H1 (cell line): ENCODE results near the gene ST7L. TPM values are rescaled to one million over a fixed set of nuclear protein-coding genes. Genes with fewer than 3 reads are reported as not detected.
"Not testable (repeated sequence)": the region's sequence is repeated elsewhere in the genome, so short reads cannot be mapped to it uniquely, and the experiment has no call there.

Experiments used
- CTCF ChIA-PET: fragments of 300-600 bp; sonication (Branson Sonifier 250); formaldehyde crosslinking; loops from one replicate; lab custom pipeline; 2021; ENCODE audit not compliant: partially characterized antibody; lab: Charles Lee
- POLR2A ChIA-PET: fragments of 300-600 bp; sonication (Branson Sonifier 250); formaldehyde crosslinking; loops from one replicate; lab custom pipeline; 2021; ENCODE audit warnings: inconsistent platforms; ENCODE audit not compliant: partially characterized antibody; lab: Charles Lee
- DNase-seq, 2 experiments: peaks; one replicate each; pipeline versions ENCODE4 v3.0.0 to v3.0.0-alpha.2; 2010 to 2022; ENCODE audit warnings: low spot score in 2 of 2, low read depth in 1 of 2, mixed read lengths in 1 of 2
- FAIRE-seq: peaks from 2 replicates; lab custom pipeline; 2011; peaks lifted over from hg19 to GRCh38; lab: Jason Lieb, UNC
- H2AFZ ChIP-seq: 2 replicates; pipeline ENCODE4 v1.8.1; 2012; ENCODE audit warnings: low read length, inconsistent platforms
- H2AK5ac ChIP-seq: 2 replicates; pipeline ENCODE4 v1.6.1; 2013; ENCODE audit warnings: low read depth, low read length
- H2BK120ac ChIP-seq: replicated peaks from 2 replicates; pipeline ENCODE3; 2013; ENCODE audit warnings: low read depth, low read length, inconsistent platforms
- H2BK12ac ChIP-seq: 2 replicates; pipeline ENCODE4 v1.6.1; 2013; ENCODE audit warnings: low read depth, low read length
- H2BK15ac ChIP-seq: 2 replicates; pipeline ENCODE4 v1.6.1; 2013; ENCODE audit warnings: low read length
- H2BK20ac ChIP-seq: 2 replicates; pipeline ENCODE4 v1.6.1; 2013; ENCODE audit warnings: low read length
- H2BK5ac ChIP-seq: 2 replicates; pipeline ENCODE4 v1.6.1; 2013; ENCODE audit warnings: low read depth, low read length
- H3K14ac ChIP-seq: 2 replicates; pipeline ENCODE4 v1.6.1; 2013; ENCODE audit warnings: inconsistent platforms; ENCODE audit not compliant: insufficient read length
- H3K18ac ChIP-seq: 2 replicates; pipeline ENCODE4 v1.6.1; 2013; ENCODE audit warnings: low read length; ENCODE audit errors: extremely low read depth
- H3K23ac ChIP-seq: 2 replicates; pipeline ENCODE4 v1.6.1; 2013; ENCODE audit warnings: inconsistent platforms; ENCODE audit not compliant: insufficient read length
- H3K23me2 ChIP-seq: 2 replicates; pipeline ENCODE4 v1.6.1; 2013; ENCODE audit warnings: low read depth, low read length
- H3K27ac ChIP-seq: 2 replicates; pipeline ENCODE4 v1.6.1; 2011; ENCODE audit warnings: low read depth, low read length, inconsistent platforms
- H3K27me3 ChIP-seq, 4 experiments: replicated peaks in 1 of 4; 1 replicate in 1 of 4; 2 replicates in 3 of 4; pipeline versions ENCODE4 v1.6.1 to v1.8.1; 2011 to 2013; ENCODE audit warnings: low read length in 3 of 4, mild to moderate bottlenecking in 3 of 4, inconsistent platforms in 2 of 4, mixed read lengths in 2 of 4, moderate library complexity in 1 of 4; ENCODE audit not compliant: control insufficient read depth in 3 of 4, insufficient read depth in 3 of 4; ENCODE audit errors: extremely low read depth in 1 of 4
- H3K36me3 ChIP-seq, 4 experiments: 2 replicates each; pipeline versions ENCODE4 v1.6.1 to v1.8.1; 2011 to 2013; ENCODE audit warnings: mild to moderate bottlenecking in 4 of 4, low read length in 3 of 4, moderate library complexity in 2 of 4, control low read depth in 1 of 4, inconsistent platforms in 1 of 4; ENCODE audit not compliant: insufficient read depth in 4 of 4, control insufficient read depth in 2 of 4
- H3K4ac ChIP-seq: replicated peaks from 2 replicates; pipeline ENCODE3; 2013; ENCODE audit warnings: low read length, low read depth, mixed read lengths, inconsistent platforms; ENCODE audit not compliant: insufficient read length
- H3K4me1 ChIP-seq, 4 experiments: replicated peaks in 1 of 4; 1 replicate in 1 of 4; 2 replicates in 3 of 4; pipeline versions ENCODE4 v1.6.1 to v1.8.1; 2011 to 2013; ENCODE audit warnings: low read length in 3 of 4, inconsistent platforms in 2 of 4, mixed read lengths in 1 of 4; ENCODE audit not compliant: insufficient read depth in 4 of 4, control insufficient read depth in 3 of 4
- H3K4me2 ChIP-seq, 2 experiments: 2 replicates each; pipeline versions ENCODE4 v1.6.1 to v1.8.1; 2011 to 2013; ENCODE audit warnings: low read depth in 2 of 2, low read length in 2 of 2, control low read depth in 1 of 2, inconsistent platforms in 1 of 2, mild to moderate bottlenecking in 1 of 2; ENCODE audit not compliant: insufficient read depth in 1 of 2
- H3K4me3 ChIP-seq, 4 experiments: fragments of 200-600, 300-600 bp in 1 of 4; sonication (generic), shearing (Covaris generic), sonication (Bioruptor Twin) in 1 of 4; 2 replicates each; pipeline versions ENCODE4 v1.5.1 to v1.8.1; 2011 to 2016; ENCODE audit warnings: low read length in 4 of 4, low read depth in 3 of 4, control low read depth in 2 of 4, inconsistent platforms in 2 of 4, mild to moderate bottlenecking in 2 of 4, mixed read lengths in 1 of 4, moderate library complexity in 1 of 4; ENCODE audit not compliant: insufficient read depth in 2 of 4; ENCODE audit errors: extremely low read depth in 1 of 4
- H3K56ac ChIP-seq: replicated peaks from 2 replicates; pipeline ENCODE3; 2013; ENCODE audit warnings: low read depth, mild to moderate bottlenecking, mixed read lengths, low read length, inconsistent platforms; ENCODE audit not compliant: insufficient read length
- H3K79me1 ChIP-seq: 2 replicates; pipeline ENCODE4 v1.6.1; 2013; ENCODE audit warnings: low read depth, low read length, control low read depth
- H3K79me2 ChIP-seq, 2 experiments: 2 replicates each; pipeline versions ENCODE4 v1.6.1 to v1.8.1; 2012 to 2013; ENCODE audit warnings: low read length in 2 of 2, mild to moderate bottlenecking in 2 of 2, inconsistent platforms in 1 of 2; ENCODE audit not compliant: insufficient read depth in 2 of 2, control insufficient read depth in 1 of 2
- H3K9ac ChIP-seq, 4 experiments: replicated peaks in 1 of 4; 1 replicate in 1 of 4; 2 replicates in 3 of 4; pipeline versions ENCODE4 v1.6.1 to v1.8.1; 2011 to 2013; ENCODE audit warnings: low read depth in 3 of 4, low read length in 3 of 4, control low read depth in 2 of 4, mild to moderate bottlenecking in 2 of 4, moderate library complexity in 2 of 4, inconsistent platforms in 1 of 4; ENCODE audit errors: extremely low read depth in 1 of 4
- H3K9me3 ChIP-seq, 2 experiments: 2 replicates each; pipeline versions ENCODE4 v1.6.1 to v1.8.1; 2012 to 2013; ENCODE audit warnings: mild to moderate bottlenecking in 2 of 2, moderate library complexity in 2 of 2, control low read depth in 1 of 2, inconsistent platforms in 1 of 2, low read depth in 1 of 2, low read length in 1 of 2, mixed read lengths in 1 of 2; ENCODE audit not compliant: insufficient read depth in 2 of 2
- H4K20me1 ChIP-seq, 2 experiments: replicated peaks in 1 of 2; 2 replicates each; pipeline versions ENCODE3 to v1.8.1; 2011 to 2013; ENCODE audit warnings: inconsistent platforms in 2 of 2, low read length in 2 of 2, mild to moderate bottlenecking in 1 of 2; ENCODE audit not compliant: insufficient read depth in 2 of 2, control insufficient read depth in 1 of 2
- H4K5ac ChIP-seq: 2 replicates; pipeline ENCODE4 v1.6.1; 2013; ENCODE audit warnings: low read length, low read depth, mixed read lengths, inconsistent platforms; ENCODE audit not compliant: insufficient read length
- H4K8ac ChIP-seq: 2 replicates; pipeline ENCODE4 v1.8.0; 2013; ENCODE audit warnings: mild to moderate bottlenecking, moderate library complexity, low read length, inconsistent platforms; ENCODE audit not compliant: insufficient read depth; ENCODE audit errors: extremely low read depth
- H4K91ac ChIP-seq: replicated peaks from 2 replicates; pipeline ENCODE3; 2013; ENCODE audit warnings: low read length, mixed read lengths, inconsistent platforms; ENCODE audit not compliant: insufficient read length
- WGBS, 2 experiments: shearing (Covaris generic) in 1 of 2; methylation state at CpG; one replicate each; pipeline versions ENCODE4 v1.1.6 to v1.1.7; 2013 to 2015; ENCODE audit warnings: low lambda C conversion rate in 2 of 2, mixed read lengths in 2 of 2, inconsistent platforms in 1 of 2, low coverage in 1 of 2, missing lambda C conversion rate in 1 of 2; ENCODE audit not compliant: insufficient replicate concordance in 2 of 2, insufficient coverage in 1 of 2, insufficient read length in 1 of 2; ENCODE audit errors: extremely low coverage in 1 of 2, missing lambda C conversion rate in 1 of 2; 5-methylcytosine and 5-hydroxymethylcytosine counted together
- polyA plus RNA-seq, 7 experiments: library from polyadenylated mRNA; depleted of rRNA in 3 of 7; stranded (reverse) in 5 of 7; unstranded in 2 of 7; fragments of >200 nt in 5 of 7; fragments of 200-250 nt in 2 of 7; gene quantifications; 1 replicate in 5 of 7; 2 replicates in 1 of 7; 4 replicates in 1 of 7; pipeline versions ENCODE4 v1.2.1 to v1.2.3, GENCODE V29; 2011 to 2013; ENCODE audit warnings: missing spikeins in 2 of 7, mixed read lengths in 2 of 7
- total RNA-seq: library from RNA; stranded (reverse); fragmentation: NEBNext Ultra II Directional; extraction: Animal tissue kit (Norgen Biotek cat#: 25700); gene quantifications from 2 replicates; pipeline ENCODE4 v1.2.1, GENCODE V29; 2021

The ST7L gene
- total and polyA plus RNA-seq, 2 of the 8 experiments (the other 6 are each of a cell fraction or from before 2014, with no cell fraction given): 9.6 to 16.2 TPM

- WGBS, 2 experiments: 100% methylated on average over 3 of the region's 5 CpGs; no CpG with 5 or more reads in 1 of the 2 experiments
- H2BK20ac ChIP-seq, DNase-seq, FAIRE-seq, H3K27ac ChIP-seq, H3K36me3 ChIP-seq, CTCF ChIA-PET, H3K56ac ChIP-seq, H3K23me2 ChIP-seq, H2AK5ac ChIP-seq, H3K27me3 ChIP-seq, H2BK12ac ChIP-seq, H2BK120ac ChIP-seq, H4K91ac ChIP-seq, H3K23ac ChIP-seq, H4K5ac ChIP-seq, H3K4me2 ChIP-seq, H2BK5ac ChIP-seq, H3K9me3 ChIP-seq, H3K18ac ChIP-seq, H3K4me3 ChIP-seq, H3K9ac ChIP-seq, H4K8ac ChIP-seq, H3K4ac ChIP-seq, H3K14ac ChIP-seq, H3K4me1 ChIP-seq, H2AFZ ChIP-seq, H2BK15ac ChIP-seq, H3K79me1 ChIP-seq: not testable (repeated sequence)
- H3K79me2 ChIP-seq: peaks cover 25 to 90% of the 10 kb centered on the region in 2 experiments
- H4K20me1 ChIP-seq: peaks cover 7 to 12% of the 10 kb centered on the region in 2 experiments
- POLR2A ChIA-PET: interaction anchor here (0.6 kb wide), 1 partner anchor 14 kb away, joined by 3 read pairs; no protein-coding TSS in a partner anchor
Observed at GRCh38 chr1:112624493-112624892, 5.6 kb upstream of the ST7L start.
